Activated naive CD8-positive, alpha-beta T cell treated with anti-CD3 and anti-CD28 coated beads, Interleukin-2, amount 10 ng/mL, durations not matched to agents 7 days and 5 days (primary cell): Measurements from ENCODE around the gene CLSTN1. TPM values are rescaled to one million over a fixed set of nuclear protein-coding genes. Genes with fewer than 3 reads are reported as not detected.

ENCODE experiments used
- ATAC-seq: fragments of 150-1000 bp; cut with Tn5 transposase; one replicate; pipeline ENCODE4 v1.10.0; 2021; ENCODE audit warnings: low read depth, moderate library complexity
- POLR2A ChIA-PET: fragments of 350-600 bp; sonication (Branson Sonifier 250); formaldehyde crosslinking; loops from one replicate; lab custom pipeline; 2021; ENCODE audit warnings: antibody characterized with exemption; lab: Charles Lee
- DNase-seq: peaks from one replicate; pipeline ENCODE4 v3.0.0; 2021
- H3K27ac Mint-ChIP-seq: one replicate; pipeline ENCODE4 v1.8.0; 2022; ENCODE audit warnings: mild to moderate bottlenecking, mixed read lengths
- H3K27me3 Mint-ChIP-seq: one replicate; pipeline ENCODE4 v1.8.0; 2022; ENCODE audit warnings: mild to moderate bottlenecking, moderate library complexity, mixed read lengths
- H3K36me3 Mint-ChIP-seq: one replicate; pipeline ENCODE4 v1.8.0; 2021; ENCODE audit warnings: mild to moderate bottlenecking, mixed read lengths
- H3K4me1 Mint-ChIP-seq: one replicate; pipeline ENCODE4 v1.8.0; 2021; ENCODE audit warnings: mixed read lengths
- H3K4me3 Mint-ChIP-seq: one replicate; pipeline ENCODE4 v1.8.0; 2022; ENCODE audit warnings: mild to moderate bottlenecking, moderate library complexity, mixed read lengths
- H3K9me3 Mint-ChIP-seq: one replicate; pipeline ENCODE4 v1.8.0; 2021; ENCODE audit warnings: mixed read lengths
- total RNA-seq, 2 experiments: library from RNA; stranded (reverse); gene quantifications; one replicate each; pipeline ENCODE4 v1.2.3, GENCODE V29; 2021

CLSTN1 gene
- total RNA-seq, 2 experiments from 2014 or later, result 104 to 106 TPM

GRCh38 chr1:9731561-9731960 is 92.2 kb downstream of the CLSTN1 start:
- Mint-ChIP-seq H3K9me3 (no peaks in the 10 kb centered on the region), H3K27ac (peak overlapping the region; percentile 87), H3K4me1 (peaks cover 54% of the 10 kb centered on the region), H3K27me3 (no peaks in the 10 kb centered on the region), H3K36me3 (peaks cover 44% of the 10 kb centered on the region), H3K4me3 (peak overlapping the region; percentile 16)
- POLR2A ChIA-PET, result interaction anchor here (0.6 to 6.0 kb wide), 3 partner anchors 11 to 18 kb away, joined by 5 to 47 read pairs (median 23); no protein-coding TSS in a partner anchor
- DNase-seq (no peak), ATAC-seq (no peak)

- peak overlapping the region; percentile 87 for H3K27ac Mint-ChIP-seq
- peaks cover 46% of the 10 kb centered on the region for H3K36me3 Mint-ChIP-seq
- DNase-seq (no peak), ATAC-seq (no peak)
- H3K4me1 Mint-ChIP-seq, result peaks cover 56% of the 10 kb centered on the region
- no peaks in the 10 kb centered on the region for H3K9me3 Mint-ChIP-seq
- no peaks in the 10 kb centered on the region for H3K27me3 Mint-ChIP-seq
- POLR2A ChIA-PET, result interaction anchor here (0.6 to 6.0 kb wide), 6 partner anchors 11 to 157 kb away, joined by 3 to 47 read pairs (median 8); no protein-coding TSS in a partner anchor
- peak overlapping the region; percentile 46 for H3K4me3 Mint-ChIP-seq
These were observed 92.7 kb downstream of the CLSTN1 start for GRCh38 chr1:9731051-9731537.

- peak overlapping the region; percentile 81 for H3K27ac Mint-ChIP-seq
- H3K4me3 Mint-ChIP-seq, result peak overlapping the region; percentile 46
- H3K36me3 Mint-ChIP-seq, result peaks cover 43% of the 10 kb centered on the region
- H3K9me3 Mint-ChIP-seq, result no peaks in the 10 kb centered on the region
- peaks cover 53% of the 10 kb centered on the region for H3K4me1 Mint-ChIP-seq
- POLR2A ChIA-PET, result interaction anchor here (0.5 to 6.0 kb wide), 8 partner anchors 10 to 158 kb away, joined by 3 to 47 read pairs (median 4); no protein-coding TSS in a partner anchor
- DNase-seq, result no peak
- ATAC-seq, result no peak
- H3K27me3 Mint-ChIP-seq, result no peaks in the 10 kb centered on the region
These were observed 93.5 kb downstream of the CLSTN1 start for GRCh38 chr1:9730096-9730901.

GRCh38 chr1:9729523-9729922 is 94.2 kb downstream of the CLSTN1 start:
- Mint-ChIP-seq H3K27ac (peak overlapping the region; percentile 92), H3K36me3 (peaks cover 49% of the 10 kb centered on the region), H3K4me1 (peaks cover 59% of the 10 kb centered on the region), H3K9me3 (no peaks in the 10 kb centered on the region), H3K4me3 (peak overlapping the region; percentile 77), H3K27me3 (no peaks in the 10 kb centered on the region)
- ATAC-seq (no peak), DNase-seq (no peak)
- POLR2A ChIA-PET, result interaction anchor here (0.7 to 6.0 kb wide), 5 partner anchors 9 to 103 kb away, joined by 4 to 47 read pairs (median 11); no protein-coding TSS in a partner anchor

GRCh38 chr1:9728451-9729295 is 95.1 kb downstream of the CLSTN1 start:
- H3K27me3 Mint-ChIP-seq, result no peaks in the 10 kb centered on the region

GRCh38 chr1:9726905-9727595 is 96.7 kb downstream of the CLSTN1 start:
- Mint-ChIP-seq H3K4me1 (peaks cover 63% of the 10 kb centered on the region), H3K9me3 (no peaks in the 10 kb centered on the region), H3K4me3 (peak overlapping the region; percentile 77), H3K27me3 (no peaks in the 10 kb centered on the region), H3K27ac (peak overlapping the region; percentile 92), H3K36me3 (peaks cover 57% of the 10 kb centered on the region)
- DNase-seq (no peak), ATAC-seq (no peak)
- POLR2A ChIA-PET, result interaction anchor here (1.0 to 6.0 kb wide), 5 partner anchors 11 to 98 kb away, joined by 3 to 47 read pairs (median 4); no protein-coding TSS in a partner anchor

More at GRCh38 chr1:9728451-9729295, 95.1 kb downstream of the CLSTN1 start:
- POLR2A ChIA-PET, result interaction anchor here (0.7 to 6.0 kb wide), 8 partner anchors 8 to 102 kb away, joined by 4 to 47 read pairs (median 8); no protein-coding TSS in a partner anchor
- ATAC-seq (peak; percentile 50), DNase-seq (peak; percentile 63)
- peak overlapping the region; percentile 92 for H3K27ac Mint-ChIP-seq
- peaks cover 52% of the 10 kb centered on the region for H3K36me3 Mint-ChIP-seq
- H3K9me3 Mint-ChIP-seq, result no peaks in the 10 kb centered on the region
- peaks cover 63% of the 10 kb centered on the region for H3K4me1 Mint-ChIP-seq
- H3K4me3 Mint-ChIP-seq, result peak overlapping the region; percentile 77

- POLR2A ChIA-PET, result interaction anchor here (1.0 to 6.0 kb wide), 3 partner anchors 10 to 98 kb away, joined by 3 to 47 read pairs (median 16); no protein-coding TSS in a partner anchor
- H3K27me3 Mint-ChIP-seq, result no peaks in the 10 kb centered on the region
These were observed 97.4 kb downstream of the CLSTN1 start for GRCh38 chr1:9726406-9726805.

GRCh38 chr1:9724706-9725476 is 98.9 kb downstream of the CLSTN1 start:
- H3K27ac Mint-ChIP-seq, result peak overlapping the region; percentile 61
- POLR2A ChIA-PET, result interaction anchor here (0.8 to 1.3 kb wide), 5 partner anchors 9 to 96 kb away, joined by 3 to 6 read pairs (median 4); no protein-coding TSS in a partner anchor
- peaks cover 60% of the 10 kb centered on the region for H3K4me1 Mint-ChIP-seq
- peaks cover 61% of the 10 kb centered on the region for H3K36me3 Mint-ChIP-seq
- H3K4me3 Mint-ChIP-seq, result peak overlapping the region; percentile 1
- H3K9me3 Mint-ChIP-seq, result no peaks in the 10 kb centered on the region
- H3K27me3 Mint-ChIP-seq, result no peaks in the 10 kb centered on the region
- DNase-seq, result peak; percentile 80
- peak; percentile 48 for ATAC-seq

More at GRCh38 chr1:9726406-9726805, 97.4 kb downstream of the CLSTN1 start:
- Mint-ChIP-seq H3K9me3 (no peaks in the 10 kb centered on the region), H3K4me1 (peaks cover 62% of the 10 kb centered on the region), H3K36me3 (peaks cover 55% of the 10 kb centered on the region), H3K4me3 (peak overlapping the region; percentile 22), H3K27ac (peak overlapping the region; percentile 71)
- no peak for ATAC-seq
- DNase-seq, result no peak

- ATAC-seq (no peak), DNase-seq (no peak)
- POLR2A ChIA-PET, result interaction anchor here (0.6 to 0.7 kb wide), 2 partner anchors 68 to 105 kb away, joined by 5 to 9 read pairs; no protein-coding TSS in a partner anchor
- Mint-ChIP-seq H3K27me3 (no peaks in the 10 kb centered on the region), H3K4me1 (peaks cover 59% of the 10 kb centered on the region), H3K9me3 (no peaks in the 10 kb centered on the region), H3K36me3 (peaks cover 61% of the 10 kb centered on the region), H3K4me3 (no peak overlapping the region), H3K27ac (peak overlapping the region; percentile 61)
These were observed 99.8 kb downstream of the CLSTN1 start for GRCh38 chr1:9723926-9724325.

GRCh38 chr1:9723068-9723805 is 100.5 kb downstream of the CLSTN1 start:
- Mint-ChIP-seq H3K27ac (peak overlapping the region; percentile 69), H3K4me1 (peaks cover 56% of the 10 kb centered on the region)
- no peak for DNase-seq

GRCh38 chr1:9722378-9722749 is 101.4 kb downstream of the CLSTN1 start:
- Mint-ChIP-seq H3K4me1 (peaks cover 56% of the 10 kb centered on the region), H3K36me3 (peaks cover 63% of the 10 kb centered on the region), H3K27ac (peak overlapping the region; percentile 69), H3K9me3 (no peaks in the 10 kb centered on the region), H3K27me3 (no peaks in the 10 kb centered on the region), H3K4me3 (no peak overlapping the region)
- DNase-seq, result no peak
- POLR2A ChIA-PET, result interaction anchor here (0.9 to 9.8 kb wide), 6 partner anchors 34 to 104 kb away, joined by 3 to 346 read pairs (median 28); partner anchors contain the start of gene PIK3CD
- no peak for ATAC-seq

More at GRCh38 chr1:9723068-9723805, 100.5 kb downstream of the CLSTN1 start:
- Mint-ChIP-seq H3K36me3 (peaks cover 56% of the 10 kb centered on the region), H3K9me3 (no peaks in the 10 kb centered on the region), H3K27me3 (no peaks in the 10 kb centered on the region), H3K4me3 (no peak overlapping the region)
- no peak for ATAC-seq
- POLR2A ChIA-PET, result no interaction called here
